MM.1S (cell line): Measurements from ENCODE around the gene SUPT3H.

ENCODE experiments used
- CTCF ChIP-seq: fragments of 300-600 bp; sonication (generic); IDR thresholded peaks from 2 replicates; pipeline ENCODE4 v1.5.1; 2016; ENCODE audit warnings: antibody characterized with exemption, low read length, mixed read lengths
- EZH2 ChIP-seq: fragments of 300-600 bp; sonication (generic); optimal IDR thresholded peaks from 2 replicates; pipeline ENCODE3; 2017; ENCODE audit warnings: low read depth, mild to moderate bottlenecking, antibody characterized with exemption, low read length, mixed read lengths
- EZH2phosphoT487 ChIP-seq: fragments of 300-600 bp; sonication (generic); IDR thresholded peaks from 2 replicates; pipeline ENCODE4 v1.6.1; 2018; ENCODE audit warnings: antibody characterized with exemption, low read length

DNA sequence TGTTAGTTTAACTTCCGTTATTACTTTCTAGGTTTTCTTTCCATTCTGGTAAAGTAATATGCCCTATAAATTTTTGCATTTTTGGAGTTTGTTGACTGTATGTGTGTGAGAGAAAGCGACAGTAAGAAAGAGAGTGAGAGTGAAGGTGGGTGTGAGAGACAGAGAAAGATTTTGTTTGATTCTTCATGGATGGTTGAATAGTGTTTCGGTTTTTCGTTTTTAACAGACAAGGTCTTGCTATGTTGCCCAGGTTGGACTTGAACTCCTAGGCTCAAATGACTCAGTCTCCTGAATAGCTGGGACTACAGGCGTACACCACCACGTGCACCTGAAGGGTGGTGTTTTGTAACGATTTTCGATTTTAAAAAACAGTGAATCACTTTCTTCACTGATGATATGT is 378.7 kb downstream of the SUPT3H start:
- no peak for TF ChIP-seq CTCF
- no peak for TF ChIP-seq EZH2phosphoT487
- TF ChIP-seq EZH2, result no peak
